SK-N-SH treated with all-trans-retinoic acid at 6 μM for 48 hours (cell line): ENCODE measurements around the gene SCYGR4.

Experiments
- ATAC-seq: fragments of 200-7000 bp; cut with Tn5 transposase; 3 replicates; pipeline ENCODE4 v1.9.1; 2020; ENCODE audit warnings: mild to moderate bottlenecking, moderate library complexity
- ARNTL ChIP-seq: fragments of 450-650 bp; formaldehyde crosslinking; IDR thresholded peaks from 2 replicates; pipeline ENCODE4 v1.5.0; 2020; ENCODE audit warnings: low read depth, mild to moderate bottlenecking, moderate library complexity, borderline replicate concordance
- BACH2 ChIP-seq: fragments of 250-450 bp; sonication (Bioruptor Pico); IDR thresholded peaks from 2 replicates; pipeline ENCODE4 v1.9.0; 2021; ENCODE audit warnings: mild to moderate bottlenecking, borderline replicate concordance
- CSDC2 ChIP-seq: fragments of 250-450 bp; sonication (Bioruptor Pico); IDR thresholded peaks from 2 replicates; pipeline ENCODE4 v1.5.0; 2020; ENCODE audit warnings: mild to moderate bottlenecking, moderate library complexity
- ESRRG ChIP-seq: fragments of 250-450 bp; sonication (Bioruptor Pico); IDR thresholded peaks from 2 replicates; pipeline ENCODE4 v1.6.1; 2021; ENCODE audit warnings: mild to moderate bottlenecking
- GLIS3 ChIP-seq: fragments of 250-450 bp; sonication (Bioruptor Pico); IDR thresholded peaks from 2 replicates; pipeline ENCODE4 v1.5.0; 2020; ENCODE audit warnings: mild to moderate bottlenecking, moderate library complexity
- ISL1 ChIP-seq: fragments of 250-450 bp; sonication (Bioruptor Pico); IDR thresholded peaks from 2 replicates; pipeline ENCODE4 v2.1.2; 2022; ENCODE audit warnings: mild to moderate bottlenecking, moderate library complexity
- OSR1 ChIP-seq: fragments of 250-450 bp; sonication (Bioruptor Pico); IDR thresholded peaks from 2 replicates; pipeline ENCODE4 v1.8.0; 2022; ENCODE audit warnings: moderate library complexity, mild to moderate bottlenecking, inconsistent platforms
- PPARA ChIP-seq: fragments of 250-450 bp; sonication (Bioruptor Pico); IDR thresholded peaks from 2 replicates; pipeline ENCODE4 v1.5.0; 2020; ENCODE audit warnings: mild to moderate bottlenecking, borderline replicate concordance
- RARB ChIP-seq: fragments of 250-450 bp; sonication (Bioruptor Pico); IDR thresholded peaks from 2 replicates; pipeline ENCODE4 v1.8.0; 2021; ENCODE audit warnings: mild to moderate bottlenecking, moderate library complexity
- SNAI2 ChIP-seq: fragments of 250-450 bp; sonication (Bioruptor Pico); IDR thresholded peaks from 2 replicates; pipeline ENCODE4 v1.5.0; 2020; ENCODE audit warnings: mild to moderate bottlenecking, moderate library complexity
- TCF4 ChIP-seq: fragments of 250-450 bp; sonication (Bioruptor Pico); IDR thresholded peaks from 2 replicates; pipeline ENCODE4 v1.8.0; 2021; ENCODE audit warnings: mild to moderate bottlenecking, moderate library complexity, borderline replicate concordance
- TOX ChIP-seq: fragments of 250-450 bp; sonication (Bioruptor Pico); IDR thresholded peaks from 2 replicates; pipeline ENCODE4 v1.8.0; 2021; ENCODE audit warnings: mild to moderate bottlenecking, moderate library complexity, borderline replicate concordance
- ZC3H10 ChIP-seq: fragments of 250-450 bp; sonication (Bioruptor Pico); IDR thresholded peaks from 2 replicates; pipeline ENCODE4 v1.5.1; 2021; ENCODE audit warnings: mild to moderate bottlenecking, moderate library complexity
- ZFP3 ChIP-seq: fragments of 250-450 bp; sonication (Bioruptor Pico); IDR thresholded peaks from 2 replicates; pipeline ENCODE4 v1.5.0; 2020; ENCODE audit warnings: mild to moderate bottlenecking, moderate library complexity
- ZFP30 ChIP-seq: fragments of 450-650 bp; formaldehyde crosslinking; IDR thresholded peaks from 2 replicates; pipeline ENCODE4 v1.5.0; 2022; ENCODE audit warnings: mild to moderate bottlenecking, moderate library complexity
- ZNF565 ChIP-seq: fragments of 450-650 bp; formaldehyde crosslinking; conservative IDR thresholded peaks from 2 replicates; pipeline ENCODE4 v1.5.0; 2020; ENCODE audit warnings: low read depth, mild to moderate bottlenecking, moderate library complexity
- ZNF70 ChIP-seq: fragments of 450-650 bp; formaldehyde crosslinking; IDR thresholded peaks from 2 replicates; pipeline ENCODE4 v1.5.0; 2020; ENCODE audit warnings: mild to moderate bottlenecking, moderate library complexity
- TF ChIP-seq, protein P1 (sequence below): fragments of 250-450 bp; sonication (Bioruptor Pico); IDR thresholded peaks from 2 replicates; pipeline ENCODE4 v1.5.0; 2020; ENCODE audit warnings: mild to moderate bottlenecking, moderate library complexity
- TF ChIP-seq, protein P2 (sequence below): fragments of 250-450 bp; sonication (Bioruptor Pico); IDR thresholded peaks from 2 replicates; pipeline ENCODE4 v1.5.1; 2020; ENCODE audit warnings: low read depth, mild to moderate bottlenecking, moderate library complexity
- TF ChIP-seq, protein P3 (sequence below): fragments of 250-450 bp; sonication (Bioruptor Pico); IDR thresholded peaks from 2 replicates; pipeline ENCODE4 v1.8.0; 2021; ENCODE audit warnings: low read depth, mild to moderate bottlenecking, moderate library complexity, borderline replicate concordance
- TF ChIP-seq, protein P4 (sequence below): fragments of 250-450 bp; sonication (Bioruptor Pico); IDR thresholded peaks from 2 replicates; pipeline ENCODE4 v1.5.1; 2021; ENCODE audit warnings: mild to moderate bottlenecking, moderate library complexity

The SCYGR4 gene, protein sequence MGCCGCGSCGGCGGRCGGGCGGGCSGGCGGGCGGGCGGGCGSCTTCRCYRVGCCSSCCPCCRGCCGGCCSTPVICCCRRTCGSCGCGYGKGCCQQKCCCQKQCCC

DNA sequence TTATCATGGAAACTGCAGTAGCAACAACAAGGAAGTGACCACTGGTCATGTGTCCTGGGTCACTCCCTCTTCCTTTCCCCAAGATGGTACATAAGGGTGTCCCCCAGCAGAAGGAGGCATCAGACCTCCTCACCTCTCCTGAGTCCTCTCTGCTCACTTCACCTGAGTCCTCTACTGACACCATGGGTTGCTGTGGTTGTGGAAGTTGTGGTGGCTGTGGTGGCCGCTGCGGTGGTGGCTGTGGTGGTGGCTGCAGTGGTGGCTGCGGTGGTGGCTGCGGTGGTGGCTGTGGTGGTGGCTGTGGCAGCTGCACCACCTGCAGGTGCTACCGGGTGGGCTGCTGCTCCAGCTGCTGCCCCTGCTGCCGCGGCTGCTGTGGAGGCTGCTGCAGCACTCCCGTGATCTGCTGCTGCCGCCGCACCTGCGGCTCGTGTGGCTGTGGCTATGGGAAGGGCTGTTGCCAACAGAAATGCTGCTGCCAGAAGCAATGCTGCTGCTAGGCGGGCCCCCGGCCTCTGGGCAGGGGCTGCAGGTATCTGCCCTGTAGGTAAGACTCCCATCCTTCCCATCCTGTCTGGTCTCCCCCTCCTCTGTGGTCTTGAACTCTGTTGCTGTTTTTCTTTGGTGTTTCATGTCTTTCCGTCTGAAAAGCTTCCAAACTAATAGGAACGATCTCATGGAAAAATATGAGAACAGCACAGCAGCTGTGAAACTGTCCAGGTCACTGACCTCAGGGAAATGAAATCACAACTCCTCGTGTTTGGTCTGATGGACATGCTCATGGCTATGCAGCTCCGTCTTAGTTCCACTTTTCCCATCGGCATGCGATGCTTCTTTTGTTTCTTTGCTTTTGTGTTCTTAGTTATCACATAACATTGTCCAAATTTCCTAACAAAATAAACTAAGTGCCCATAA, at the start of gene SCYGR4:
SCYGR4 (plus strand) TSS at position 183 of the 915 bp plus-strand sequence; CDS start at position 183, 0 bp downstream.
- TF ChIP-seq BACH2 (CRISPR knock-in tag) (no peak), GLIS3 (no peak), ZNF565 (no peak), ZFP30 (CRISPR knock-in tag) (no peak), OSR1 (CRISPR knock-in tag) (no peak), TOX (no peak), ZC3H10 (CRISPR knock-in tag) (no peak), ISL1 (CRISPR knock-in tag) (no peak), CSDC2 (CRISPR knock-in tag) (no peak), SNAI2 (no peak), ESRRG (CRISPR knock-in tag) (no peak), RARB (CRISPR knock-in tag) (no peak)
- TF ChIP-seq, protein P1, sequence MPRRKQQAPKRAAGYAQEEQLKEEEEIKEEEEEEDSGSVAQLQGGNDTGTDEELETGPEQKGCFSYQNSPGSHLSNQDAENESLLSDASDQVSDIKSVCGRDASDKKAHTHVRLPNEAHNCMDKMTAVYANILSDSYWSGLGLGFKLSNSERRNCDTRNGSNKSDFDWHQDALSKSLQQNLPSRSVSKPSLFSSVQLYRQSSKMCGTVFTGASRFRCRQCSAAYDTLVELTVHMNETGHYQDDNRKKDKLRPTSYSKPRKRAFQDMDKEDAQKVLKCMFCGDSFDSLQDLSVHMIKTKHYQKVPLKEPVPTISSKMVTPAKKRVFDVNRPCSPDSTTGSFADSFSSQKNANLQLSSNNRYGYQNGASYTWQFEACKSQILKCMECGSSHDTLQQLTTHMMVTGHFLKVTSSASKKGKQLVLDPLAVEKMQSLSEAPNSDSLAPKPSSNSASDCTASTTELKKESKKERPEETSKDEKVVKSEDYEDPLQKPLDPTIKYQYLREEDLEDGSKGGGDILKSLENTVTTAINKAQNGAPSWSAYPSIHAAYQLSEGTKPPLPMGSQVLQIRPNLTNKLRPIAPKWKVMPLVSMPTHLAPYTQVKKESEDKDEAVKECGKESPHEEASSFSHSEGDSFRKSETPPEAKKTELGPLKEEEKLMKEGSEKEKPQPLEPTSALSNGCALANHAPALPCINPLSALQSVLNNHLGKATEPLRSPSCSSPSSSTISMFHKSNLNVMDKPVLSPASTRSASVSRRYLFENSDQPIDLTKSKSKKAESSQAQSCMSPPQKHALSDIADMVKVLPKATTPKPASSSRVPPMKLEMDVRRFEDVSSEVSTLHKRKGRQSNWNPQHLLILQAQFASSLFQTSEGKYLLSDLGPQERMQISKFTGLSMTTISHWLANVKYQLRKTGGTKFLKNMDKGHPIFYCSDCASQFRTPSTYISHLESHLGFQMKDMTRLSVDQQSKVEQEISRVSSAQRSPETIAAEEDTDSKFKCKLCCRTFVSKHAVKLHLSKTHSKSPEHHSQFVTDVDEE: no peak
- TF ChIP-seq, protein P2, sequence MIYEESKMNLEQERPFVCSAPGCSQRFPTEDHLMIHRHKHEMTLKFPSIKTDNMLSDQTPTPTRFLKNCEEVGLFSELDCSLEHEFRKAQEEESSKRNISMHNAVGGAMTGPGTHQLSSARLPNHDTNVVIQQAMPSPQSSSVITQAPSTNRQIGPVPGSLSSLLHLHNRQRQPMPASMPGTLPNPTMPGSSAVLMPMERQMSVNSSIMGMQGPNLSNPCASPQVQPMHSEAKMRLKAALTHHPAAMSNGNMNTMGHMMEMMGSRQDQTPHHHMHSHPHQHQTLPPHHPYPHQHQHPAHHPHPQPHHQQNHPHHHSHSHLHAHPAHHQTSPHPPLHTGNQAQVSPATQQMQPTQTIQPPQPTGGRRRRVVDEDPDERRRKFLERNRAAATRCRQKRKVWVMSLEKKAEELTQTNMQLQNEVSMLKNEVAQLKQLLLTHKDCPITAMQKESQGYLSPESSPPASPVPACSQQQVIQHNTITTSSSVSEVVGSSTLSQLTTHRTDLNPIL: no peak
- TF ChIP-seq, protein P3, sequence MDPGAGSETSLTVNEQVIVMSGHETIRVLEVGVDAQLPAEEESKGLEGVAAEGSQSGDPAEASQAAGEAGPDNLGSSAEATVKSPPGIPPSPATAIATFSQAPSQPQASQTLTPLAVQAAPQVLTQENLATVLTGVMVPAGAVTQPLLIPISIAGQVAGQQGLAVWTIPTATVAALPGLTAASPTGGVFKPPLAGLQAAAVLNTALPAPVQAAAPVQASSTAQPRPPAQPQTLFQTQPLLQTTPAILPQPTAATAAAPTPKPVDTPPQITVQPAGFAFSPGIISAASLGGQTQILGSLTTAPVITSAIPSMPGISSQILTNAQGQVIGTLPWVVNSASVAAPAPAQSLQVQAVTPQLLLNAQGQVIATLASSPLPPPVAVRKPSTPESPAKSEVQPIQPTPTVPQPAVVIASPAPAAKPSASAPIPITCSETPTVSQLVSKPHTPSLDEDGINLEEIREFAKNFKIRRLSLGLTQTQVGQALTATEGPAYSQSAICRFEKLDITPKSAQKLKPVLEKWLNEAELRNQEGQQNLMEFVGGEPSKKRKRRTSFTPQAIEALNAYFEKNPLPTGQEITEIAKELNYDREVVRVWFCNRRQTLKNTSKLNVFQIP (CRISPR knock-in tag): no peak
- TF ChIP-seq, all 23 proteins: peak for 0
- no peak for ATAC-seq

DNA sequence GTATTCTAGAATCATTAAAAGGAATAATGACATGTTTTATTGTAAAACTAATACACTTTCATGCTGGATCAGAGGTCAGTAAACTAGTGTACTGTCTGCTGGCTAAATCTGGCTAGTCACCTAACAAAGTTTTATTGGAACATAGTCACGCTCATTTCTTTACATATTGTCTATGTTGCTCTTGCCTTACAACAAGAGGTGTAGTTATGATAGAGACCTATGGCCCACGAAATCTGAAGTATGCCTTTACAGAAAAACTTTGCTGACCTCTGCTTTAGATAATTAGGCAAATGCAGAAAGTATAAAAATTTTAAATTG, 48.5 kb upstream of the SCYGR4 start:
- TF ChIP-seq TCF4 (CRISPR knock-in tag) (no peak), ESRRG (CRISPR knock-in tag) (no peak), ARNTL (CRISPR knock-in tag) (no peak), ISL1 (CRISPR knock-in tag) (no peak), SNAI2 (no peak), ZNF70 (CRISPR knock-in tag) (no peak), RARB (CRISPR knock-in tag) (no peak), ZFP30 (CRISPR knock-in tag) (no peak), OSR1 (CRISPR knock-in tag) (no peak), ZFP3 (CRISPR knock-in tag) (no peak), PPARA (CRISPR knock-in tag) (no peak), BACH2 (CRISPR knock-in tag) (no peak), GLIS3 (no peak), ZNF565 (no peak)
- TF ChIP-seq, protein P4, sequence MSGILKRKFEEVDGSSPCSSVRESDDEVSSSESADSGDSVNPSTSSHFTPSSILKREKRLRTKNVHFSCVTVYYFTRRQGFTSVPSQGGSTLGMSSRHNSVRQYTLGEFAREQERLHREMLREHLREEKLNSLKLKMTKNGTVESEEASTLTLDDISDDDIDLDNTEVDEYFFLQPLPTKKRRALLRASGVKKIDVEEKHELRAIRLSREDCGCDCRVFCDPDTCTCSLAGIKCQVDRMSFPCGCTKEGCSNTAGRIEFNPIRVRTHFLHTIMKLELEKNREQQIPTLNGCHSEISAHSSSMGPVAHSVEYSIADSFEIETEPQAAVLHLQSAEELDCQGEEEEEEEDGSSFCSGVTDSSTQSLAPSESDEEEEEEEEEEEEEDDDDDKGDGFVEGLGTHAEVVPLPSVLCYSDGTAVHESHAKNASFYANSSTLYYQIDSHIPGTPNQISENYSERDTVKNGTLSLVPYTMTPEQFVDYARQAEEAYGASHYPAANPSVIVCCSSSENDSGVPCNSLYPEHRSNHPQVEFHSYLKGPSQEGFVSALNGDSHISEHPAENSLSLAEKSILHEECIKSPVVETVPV (CRISPR knock-in tag): no peak
- TF ChIP-seq, protein P2: no peak
- TF ChIP-seq, protein P3 (CRISPR knock-in tag): no peak
- ATAC-seq: no peak
